ENCODE measurements around the gene KHSRP.

The KHSRP gene

GRCh38 chr19:6384381-6384780, 40.2 kb downstream of the KHSRP start:
- H3K36me3 ChIP-seq (ENCODE audit: control insufficient read depth, low read length), result peaks cover 66% of the 10 kb centered on the region
- H3K79me2 ChIP-seq (ENCODE audit: control insufficient read depth, low read length), result no peaks in the 10 kb centered on the region
- H3K9me2 ChIP-seq (replicated peaks; ENCODE audit: control insufficient read depth, low read length), result no peaks in the 10 kb centered on the region
- no peaks in the 10 kb centered on the region for H3K4me1 ChIP-seq (ENCODE audit: control insufficient read depth, low read length)
- no peaks in the 10 kb centered on the region for H3K27me3 ChIP-seq (ENCODE audit: control insufficient read depth, low read length)
- H3K27ac ChIP-seq (ENCODE audit: low read depth, low read length), result no peak overlapping the region
- no peaks in the 10 kb centered on the region for H3K9me3 ChIP-seq (ENCODE audit: control insufficient read depth, insufficient read depth, low read length)
- TF ChIP-seq EZH2phosphoT487 (IDR thresholded peaks at IDR 0.05; ENCODE audit: borderline replicate concordance, low read length), result no peak
- no peak for TF ChIP-seq CTCF (IDR thresholded peaks at IDR 0.05; ENCODE audit: low read depth, low read length, poor library complexity, severe bottlenecking)
- H3F3A ChIP-seq (ENCODE audit: control insufficient read depth, insufficient read depth), result no peaks in the 10 kb centered on the region
- no peaks in the 10 kb centered on the region for H4K20me1 ChIP-seq (ENCODE audit: control insufficient read depth, insufficient read depth, low read depth, low read length)
- H3K4me3 ChIP-seq (ENCODE audit: low read length), result no peak overlapping the region
- H3K4me2 ChIP-seq (ENCODE audit: low read length), result no peak overlapping the region

GRCh38 chr19:6383188-6383587, 41.4 kb downstream of the KHSRP start:
- H3K9me3 ChIP-seq (ENCODE audit: control insufficient read depth, insufficient read depth, low read length), result no peaks in the 10 kb centered on the region
- no peaks in the 10 kb centered on the region for H3F3A ChIP-seq (ENCODE audit: control insufficient read depth, insufficient read depth)
- H3K27me3 ChIP-seq (ENCODE audit: control insufficient read depth, low read length), result no peaks in the 10 kb centered on the region
- TF ChIP-seq EZH2phosphoT487 (IDR thresholded peaks at IDR 0.05; ENCODE audit: borderline replicate concordance, low read length) (no peak), CTCF (IDR thresholded peaks at IDR 0.05; ENCODE audit: low read depth, low read length, poor library complexity, severe bottlenecking) (no peak)
- no peak overlapping the region for H3K4me3 ChIP-seq (ENCODE audit: low read length)
- peaks cover 58% of the 10 kb centered on the region for H3K36me3 ChIP-seq (ENCODE audit: control insufficient read depth, low read length)
- H3K27ac ChIP-seq (ENCODE audit: low read depth, low read length), result no peak overlapping the region
- H4K20me1 ChIP-seq (ENCODE audit: control insufficient read depth, insufficient read depth, low read depth, low read length), result no peaks in the 10 kb centered on the region
- no peak overlapping the region for H3K4me2 ChIP-seq (ENCODE audit: low read length)
- no peaks in the 10 kb centered on the region for H3K9me2 ChIP-seq (replicated peaks; ENCODE audit: control insufficient read depth, low read length)
- H3K79me2 ChIP-seq (ENCODE audit: control insufficient read depth, low read length), result no peaks in the 10 kb centered on the region
- no peaks in the 10 kb centered on the region for H3K4me1 ChIP-seq (ENCODE audit: control insufficient read depth, low read length)

GRCh38 chr19:6381030-6381750, 43.4 kb downstream of the KHSRP start:
- no peaks in the 10 kb centered on the region for H3K9me2 ChIP-seq (replicated peaks; ENCODE audit: control insufficient read depth, low read length)
- H3K36me3 ChIP-seq (ENCODE audit: control insufficient read depth, low read length), result peaks cover 42% of the 10 kb centered on the region
- H3K27ac ChIP-seq (ENCODE audit: low read depth, low read length), result no peak overlapping the region
- no peaks in the 10 kb centered on the region for H3K4me1 ChIP-seq (ENCODE audit: control insufficient read depth, low read length)
- no peak for TF ChIP-seq EZH2phosphoT487 (IDR thresholded peaks at IDR 0.05; ENCODE audit: borderline replicate concordance, low read length)
- TF ChIP-seq CTCF (IDR thresholded peaks at IDR 0.05; ENCODE audit: low read depth, low read length, poor library complexity, severe bottlenecking), result no peak
- 0 out of 2 replicates have a peak, but pooled peaks cover 2% of the 10 kb centered on the region for H3F3A ChIP-seq (ENCODE audit: control insufficient read depth, insufficient read depth)
- no peaks in the 10 kb centered on the region for H3K9me3 ChIP-seq (ENCODE audit: control insufficient read depth, insufficient read depth, low read length)
- no peak overlapping the region for H3K4me3 ChIP-seq (ENCODE audit: low read length)
- H3K4me2 ChIP-seq (ENCODE audit: low read length), result no peak overlapping the region
- H3K79me2 ChIP-seq (ENCODE audit: control insufficient read depth, low read length), result no peaks in the 10 kb centered on the region
- no peaks in the 10 kb centered on the region for H4K20me1 ChIP-seq (ENCODE audit: control insufficient read depth, insufficient read depth, low read depth, low read length)
- H3K27me3 ChIP-seq (ENCODE audit: control insufficient read depth, low read length), result no peaks in the 10 kb centered on the region
